Panc1 (cell line): Measurements from ENCODE around the gene CCZ1.
"Not testable (repeated sequence)": the region's sequence is repeated elsewhere in the genome, so short reads cannot be mapped to it uniquely, and the experiment has no call there.

Experiments used
- POLR2AphosphoS5 ChIP-seq: IDR thresholded peaks from 2 replicates; pipeline ENCODE4 v1.6.1; 2012; ENCODE audit warnings: mild to moderate bottlenecking, low read depth, low read length, moderate library complexity
- TF ChIP-seq, protein P1 (sequence below): fragments of 450-650 bp; IDR thresholded peaks from 2 replicates; pipeline ENCODE4 v1.5.1; 2017; ENCODE audit warnings: mild to moderate bottlenecking

DNA sequence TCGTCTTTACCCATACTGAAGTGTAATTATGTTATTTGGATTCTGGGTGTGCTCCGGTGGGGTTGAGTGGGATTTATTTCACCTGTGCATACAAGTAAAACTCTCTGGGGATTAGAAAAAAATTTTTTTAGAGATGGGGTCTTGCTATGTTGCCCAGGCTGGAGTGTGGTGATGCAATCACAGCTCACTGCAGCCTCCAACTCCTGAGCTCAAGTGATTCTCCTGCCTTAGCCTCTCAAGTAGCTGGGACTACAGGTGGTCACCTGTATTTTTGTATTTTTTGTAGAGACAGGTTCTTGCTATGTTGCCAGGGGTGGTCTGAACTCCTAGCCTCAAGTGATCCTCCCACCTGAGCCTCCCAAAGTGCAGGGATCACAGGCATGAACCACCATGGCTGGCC is 8.3 kb upstream of the CCZ1 start:
- TF ChIP-seq, protein P1, sequence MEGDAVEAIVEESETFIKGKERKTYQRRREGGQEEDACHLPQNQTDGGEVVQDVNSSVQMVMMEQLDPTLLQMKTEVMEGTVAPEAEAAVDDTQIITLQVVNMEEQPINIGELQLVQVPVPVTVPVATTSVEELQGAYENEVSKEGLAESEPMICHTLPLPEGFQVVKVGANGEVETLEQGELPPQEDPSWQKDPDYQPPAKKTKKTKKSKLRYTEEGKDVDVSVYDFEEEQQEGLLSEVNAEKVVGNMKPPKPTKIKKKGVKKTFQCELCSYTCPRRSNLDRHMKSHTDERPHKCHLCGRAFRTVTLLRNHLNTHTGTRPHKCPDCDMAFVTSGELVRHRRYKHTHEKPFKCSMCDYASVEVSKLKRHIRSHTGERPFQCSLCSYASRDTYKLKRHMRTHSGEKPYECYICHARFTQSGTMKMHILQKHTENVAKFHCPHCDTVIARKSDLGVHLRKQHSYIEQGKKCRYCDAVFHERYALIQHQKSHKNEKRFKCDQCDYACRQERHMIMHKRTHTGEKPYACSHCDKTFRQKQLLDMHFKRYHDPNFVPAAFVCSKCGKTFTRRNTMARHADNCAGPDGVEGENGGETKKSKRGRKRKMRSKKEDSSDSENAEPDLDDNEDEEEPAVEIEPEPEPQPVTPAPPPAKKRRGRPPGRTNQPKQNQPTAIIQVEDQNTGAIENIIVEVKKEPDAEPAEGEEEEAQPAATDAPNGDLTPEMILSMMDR = not testable (repeated sequence)
- TF ChIP-seq POLR2AphosphoS5 = not testable (repeated sequence)
